Stimulated activated CD8-positive, alpha-beta memory T cell treated with anti-CD3 and anti-CD28 coated beads, Interleukin-4, amount 100 ng/mL, for 48 hours (primary cell): Measurements from ENCODE around the gene MAP4K5.
"Not testable (repeated sequence)": the region's sequence is repeated elsewhere in the genome, so short reads cannot be mapped to it uniquely, and the experiment has no call there.

ENCODE experiments used
- DNase-seq: peaks from one replicate; pipeline ENCODE4 v3.0.0-alpha.2; 2020

The MAP4K5 gene

DNA sequence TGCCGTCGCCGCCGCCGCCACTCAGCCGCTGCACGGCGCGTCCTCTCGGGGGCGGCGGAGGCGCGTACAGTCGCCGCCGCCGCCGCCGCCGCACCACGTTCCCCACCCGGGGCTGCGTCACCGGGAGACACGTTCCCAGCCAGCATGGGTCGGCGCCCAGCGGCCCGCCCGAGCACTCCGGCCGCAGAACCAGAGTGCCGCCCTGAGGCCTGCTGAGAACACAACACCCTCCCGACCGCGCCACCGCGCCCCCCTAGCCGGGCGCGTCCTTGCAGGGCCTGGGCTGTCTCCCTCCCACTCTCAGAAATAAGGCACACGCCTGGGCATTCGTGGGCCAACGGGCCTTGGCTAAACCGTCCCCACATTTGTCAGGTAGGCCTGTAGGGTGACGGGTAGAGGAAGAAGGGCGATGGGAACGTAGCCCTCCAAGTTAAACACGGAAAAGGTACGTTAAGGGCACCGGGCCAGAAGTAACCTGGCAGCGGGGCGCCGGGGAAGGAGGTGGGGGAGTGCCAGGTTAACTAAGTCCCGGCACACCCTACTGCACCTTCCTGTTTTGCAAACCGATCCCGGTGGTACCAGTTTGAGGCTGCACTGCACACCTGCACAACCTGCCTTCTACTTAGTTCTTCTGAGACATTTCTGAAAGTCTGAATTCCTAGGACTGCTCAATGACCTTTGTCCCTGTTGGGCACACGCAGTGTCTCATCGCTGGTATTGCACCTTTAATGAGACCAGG is at the start of gene MAP4K5:
Gene MAP4K5, minus strand, starts transcription at position 68 of the 739 bp plus-strand sequence. CDS start 520 bp downstream, outside the sequence.
- DNase-seq: peak; percentile 90

DNA sequence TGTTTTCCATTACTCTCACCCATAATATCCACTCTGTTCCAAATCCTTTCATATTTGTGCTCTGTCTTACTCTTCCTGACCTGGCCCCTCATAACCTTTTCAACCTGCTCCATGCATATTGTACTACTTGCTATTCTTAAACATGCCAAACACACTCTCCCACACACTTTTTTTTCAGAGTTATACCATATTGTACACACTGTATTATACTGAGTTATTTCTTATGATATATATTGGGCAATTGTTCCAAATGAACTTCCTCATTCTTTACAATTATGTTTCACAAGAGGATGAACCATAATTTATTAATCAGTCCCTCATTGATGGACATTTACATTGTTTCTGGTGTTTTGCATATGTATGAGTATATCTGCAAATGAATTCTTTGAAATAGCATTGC is 46.1 kb upstream of the MAP4K5 start:
- no peak for DNase-seq

DNA sequence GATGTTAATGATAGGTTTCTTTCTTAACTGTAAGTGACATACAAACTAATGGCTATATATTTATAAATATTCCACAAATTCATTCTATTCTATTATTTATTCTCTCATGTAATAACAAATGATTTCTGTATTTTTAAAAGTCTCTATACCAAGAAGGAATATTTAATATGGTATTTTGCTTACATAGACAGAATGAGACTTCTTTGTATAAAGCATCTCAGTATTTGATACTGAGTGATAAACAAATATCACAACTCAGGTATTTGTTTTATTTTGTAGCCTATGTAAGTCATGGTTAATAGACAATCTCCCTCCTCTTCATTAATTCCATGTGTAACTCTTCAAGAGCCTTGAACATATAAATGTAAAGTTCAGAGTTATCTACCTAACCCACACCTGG is 45.6 kb upstream of the MAP4K5 start:
- no peak for DNase-seq

DNA sequence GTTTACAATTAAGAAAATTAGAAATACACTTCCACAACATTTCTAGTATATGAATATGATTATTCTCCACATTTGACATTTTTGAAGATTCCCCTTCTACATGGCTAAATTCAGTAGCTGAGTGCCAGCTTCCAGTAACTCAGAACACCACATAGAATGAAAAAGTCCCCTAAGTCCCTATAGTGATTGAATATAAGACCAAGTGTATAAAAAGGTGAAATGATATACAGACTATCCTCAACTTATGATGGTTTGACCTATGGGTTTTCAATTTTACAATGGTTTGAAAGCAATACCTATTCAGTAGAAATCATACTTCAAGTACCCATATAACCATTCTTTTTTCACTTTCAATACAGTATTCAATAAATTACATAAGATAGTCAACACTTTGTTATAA is 43.4 kb upstream of the MAP4K5 start:
- DNase-seq: no peak

DNA sequence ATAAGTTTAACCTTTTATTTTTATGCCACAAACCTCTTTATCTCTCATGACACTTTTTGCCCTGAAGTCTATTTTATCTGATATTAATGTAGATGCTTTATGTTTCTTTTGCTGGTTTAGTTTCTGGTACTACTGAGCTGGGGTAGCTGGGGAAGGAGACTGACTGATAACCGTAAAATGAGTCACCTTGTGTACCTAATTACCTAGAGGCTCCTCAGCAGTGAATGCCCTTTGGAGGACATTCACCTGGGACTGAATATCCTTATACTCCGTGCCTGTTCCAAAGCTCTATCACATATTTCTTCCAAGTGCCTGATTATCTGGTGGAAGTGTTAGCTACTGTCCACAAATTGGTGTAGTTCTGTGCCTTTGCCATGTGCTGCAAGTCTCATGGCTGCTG is 41.5 kb upstream of the MAP4K5 start:
- DNase-seq: no peak

DNA sequence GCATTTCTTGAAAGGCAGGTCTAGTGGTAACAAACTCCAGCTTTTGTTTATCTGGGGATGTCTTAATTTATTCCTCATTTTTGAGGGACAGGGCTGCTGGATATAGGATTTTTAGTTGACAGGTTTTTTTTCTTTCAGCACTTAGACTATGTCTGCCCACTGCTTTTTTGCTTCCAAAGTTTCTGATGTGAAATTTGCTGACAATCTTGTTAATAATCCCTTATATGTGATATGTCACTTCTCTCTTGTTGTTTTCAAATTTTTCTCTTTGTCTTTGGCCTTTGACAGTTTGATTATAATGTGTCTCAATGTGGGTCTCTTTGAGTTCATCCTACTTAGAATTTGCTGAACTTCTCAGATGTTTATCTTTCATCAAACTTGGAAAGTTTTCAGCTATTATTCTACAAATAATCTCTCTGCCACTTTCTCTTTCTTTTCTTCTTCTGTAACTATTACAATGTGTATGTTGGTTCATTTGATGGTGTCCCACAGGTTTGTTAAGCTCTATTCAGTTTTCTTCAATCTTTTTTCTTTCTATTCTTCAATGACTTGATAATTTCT is 37.4 kb upstream of the MAP4K5 start:
- DNase-seq: no peak

DNA sequence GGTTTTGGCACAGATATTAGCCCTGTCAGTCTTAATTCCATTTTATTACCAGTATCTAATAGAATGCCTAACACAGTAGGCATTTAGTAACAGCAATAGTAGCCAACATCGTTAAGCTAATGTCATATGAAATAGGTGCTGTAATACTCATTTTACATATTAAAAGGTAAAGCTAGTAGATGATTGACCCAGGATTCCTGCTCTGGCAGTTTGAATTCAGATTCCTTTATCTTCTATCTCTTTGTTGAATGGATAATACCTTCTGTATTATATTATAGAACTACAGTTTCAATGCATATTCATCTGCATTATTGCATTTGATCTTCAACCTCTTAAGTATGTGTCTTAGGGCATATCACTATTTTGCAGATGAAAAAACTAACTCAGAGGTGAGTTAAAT is 30.5 kb upstream of the MAP4K5 start:
- no peak for DNase-seq

DNA sequence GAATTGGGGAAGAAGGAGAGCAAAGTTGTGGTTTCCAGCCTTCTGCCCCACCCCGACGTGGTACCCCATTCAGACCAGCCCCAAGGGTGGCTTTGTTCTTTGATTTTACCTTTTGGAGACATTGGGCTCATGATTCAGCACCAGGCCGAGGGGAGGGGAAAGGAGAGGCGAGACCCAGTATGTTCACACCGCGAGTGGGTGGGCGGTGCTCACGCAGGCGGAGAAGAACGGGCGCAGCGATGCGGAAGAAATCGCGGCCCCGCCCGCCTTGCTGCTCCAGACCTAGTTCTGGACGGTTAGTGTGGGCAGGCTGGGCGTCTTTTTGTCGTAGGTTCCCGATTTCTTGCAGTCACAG is 28.5 kb upstream of the MAP4K5 start:
- DNase-seq: peak; percentile 75

DNA sequence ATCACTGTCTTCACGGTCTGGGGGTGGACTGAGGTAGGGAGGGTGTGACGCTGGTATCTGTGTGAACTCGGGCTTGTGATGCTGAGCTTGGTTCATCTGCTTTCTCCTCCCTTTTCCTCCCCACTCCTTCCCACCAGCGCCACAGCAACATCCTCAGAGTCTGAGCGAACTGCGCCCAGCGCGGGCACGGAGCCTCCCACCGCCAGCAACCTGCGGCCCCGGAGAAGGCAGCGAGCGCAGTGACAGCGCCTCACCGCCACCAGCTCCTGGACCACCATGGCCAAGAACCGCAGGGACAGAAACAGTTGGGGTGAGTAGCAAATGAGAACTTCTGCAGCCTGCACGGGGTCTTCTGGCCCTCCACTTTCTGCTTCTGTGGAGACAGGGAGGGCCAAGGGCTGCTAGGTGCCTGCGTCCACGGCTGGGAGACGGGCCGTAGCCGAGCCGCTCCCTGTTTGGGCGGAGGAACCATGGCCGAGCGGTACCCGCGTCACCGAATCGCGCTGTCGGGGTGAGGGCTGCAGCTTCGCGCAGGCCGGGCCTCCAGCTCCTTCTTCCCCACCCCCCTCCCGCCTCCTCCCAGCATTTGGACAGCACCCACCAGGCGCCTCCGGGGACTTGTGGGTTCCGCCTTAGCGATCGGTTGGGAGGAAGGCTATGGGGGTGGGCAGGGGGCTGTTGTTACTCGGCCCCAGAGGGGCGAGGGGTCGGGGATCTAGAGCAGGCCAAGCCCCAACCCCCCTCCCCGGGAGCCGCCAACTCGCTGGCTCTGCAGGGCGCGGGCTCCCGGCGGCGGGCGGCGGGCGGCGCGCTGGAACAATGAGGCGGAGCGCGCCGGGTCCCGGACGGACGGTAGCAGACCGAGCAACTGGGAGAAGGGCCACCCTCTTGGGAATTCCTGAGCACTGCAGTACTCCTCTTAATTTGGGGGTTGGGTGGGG is 27.9 kb upstream of the MAP4K5 start, which contains the start of gene ATL1:
Gene ATL1, plus strand, starts transcription at position 156 of the 941 bp plus-strand sequence. Its CDS starts 121 bp downstream, at position 277.
- DNase-seq: peak; percentile 61

DNA sequence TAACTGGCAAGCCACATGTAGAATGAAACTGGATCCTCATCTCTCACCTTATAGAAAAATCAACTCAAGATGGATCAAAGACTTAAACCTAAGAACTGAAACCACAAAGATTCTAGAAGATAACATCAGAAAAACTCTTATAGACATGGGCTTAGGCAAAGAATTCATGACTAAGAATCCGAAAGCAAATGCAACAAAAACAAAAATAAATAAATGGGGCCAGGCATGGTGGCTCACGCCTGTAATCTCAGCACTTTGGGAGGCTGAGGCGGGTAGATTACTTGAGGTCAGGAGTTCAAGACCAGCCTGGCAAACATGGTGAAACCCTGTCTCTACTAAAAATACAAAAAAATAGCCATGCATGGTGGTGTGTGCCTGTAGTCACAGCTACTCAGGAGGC is 20.4 kb upstream of the MAP4K5 start:
- not testable (repeated sequence) for DNase-seq

DNA sequence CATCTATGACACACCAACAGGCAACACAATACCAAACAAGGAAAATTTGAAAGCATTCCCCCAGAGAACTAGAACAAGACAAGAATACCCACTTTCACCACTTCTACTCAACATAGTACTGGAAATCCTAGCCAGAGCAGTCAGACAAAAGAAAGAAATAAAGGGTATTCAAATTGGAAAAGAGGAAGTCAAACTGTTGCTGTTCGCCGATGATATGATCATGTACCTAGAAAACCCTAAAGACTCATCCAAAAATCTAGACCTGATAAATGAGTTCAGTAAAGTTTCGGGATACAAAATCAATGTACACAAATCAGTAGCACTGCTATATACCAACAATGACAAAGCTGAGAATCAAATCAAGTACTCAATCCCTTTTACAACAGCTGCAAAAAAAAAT is 19.5 kb upstream of the MAP4K5 start:
- DNase-seq: no peak

DNA sequence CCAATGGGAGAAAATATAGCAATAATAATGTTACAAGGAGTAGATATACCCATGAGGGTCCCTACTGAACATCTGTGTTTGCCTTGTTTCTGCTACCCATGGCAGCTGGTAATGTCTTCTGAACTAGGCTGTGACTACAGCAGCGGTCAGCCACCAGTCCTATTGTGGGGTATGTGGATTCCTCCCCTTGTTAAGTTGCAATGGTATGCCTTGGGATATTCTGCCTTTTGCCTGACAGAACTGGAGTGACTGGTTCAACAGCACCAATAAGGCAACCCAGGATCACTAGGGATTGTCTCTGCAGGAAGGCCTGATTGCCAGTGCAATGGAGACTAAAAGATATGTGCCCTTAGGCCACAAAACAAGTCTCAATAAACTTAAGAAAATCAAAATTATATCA is 17.9 kb upstream of the MAP4K5 start:
- DNase-seq: no peak

DNA sequence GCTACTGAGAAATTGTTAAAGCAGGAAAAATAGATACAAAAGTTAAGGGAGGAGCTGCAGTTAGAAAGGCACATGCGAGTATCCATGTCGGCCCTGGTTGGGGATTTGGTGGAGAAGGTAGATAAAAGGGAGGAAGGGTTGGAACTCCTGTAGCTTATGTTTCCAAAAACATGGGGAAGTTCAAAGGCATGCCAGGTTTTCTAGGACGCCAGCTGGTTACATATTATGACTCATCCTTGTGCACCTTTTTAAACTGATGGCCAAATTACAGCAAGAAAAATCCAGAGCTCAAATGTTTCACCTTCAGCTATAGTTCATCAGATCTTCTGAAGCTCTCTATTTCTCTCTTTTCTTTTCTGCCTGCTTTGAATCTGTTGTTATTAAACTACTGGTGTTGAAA is 13.2 kb upstream of the MAP4K5 start:
- DNase-seq: no peak

DNA sequence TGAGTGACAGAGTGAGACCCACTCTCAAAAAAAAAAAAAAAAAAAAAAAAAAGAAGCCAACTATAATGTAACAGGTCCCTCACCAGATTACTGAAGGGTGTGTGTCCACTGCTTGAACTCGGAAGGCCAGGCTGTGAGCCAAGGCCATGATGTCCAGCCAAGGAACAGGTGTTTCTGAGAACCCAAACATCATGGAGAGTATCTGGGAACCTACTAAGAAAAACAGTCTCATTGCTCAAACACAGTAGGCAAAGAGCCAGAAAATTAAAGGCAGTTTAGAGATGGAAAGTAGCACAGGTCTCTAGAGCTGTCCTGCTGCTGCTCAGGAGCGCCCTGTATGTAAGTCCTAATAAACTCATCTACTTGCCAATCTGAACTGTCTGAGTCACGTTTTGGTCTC is 12.5 kb upstream of the MAP4K5 start:
- no peak for DNase-seq

DNA sequence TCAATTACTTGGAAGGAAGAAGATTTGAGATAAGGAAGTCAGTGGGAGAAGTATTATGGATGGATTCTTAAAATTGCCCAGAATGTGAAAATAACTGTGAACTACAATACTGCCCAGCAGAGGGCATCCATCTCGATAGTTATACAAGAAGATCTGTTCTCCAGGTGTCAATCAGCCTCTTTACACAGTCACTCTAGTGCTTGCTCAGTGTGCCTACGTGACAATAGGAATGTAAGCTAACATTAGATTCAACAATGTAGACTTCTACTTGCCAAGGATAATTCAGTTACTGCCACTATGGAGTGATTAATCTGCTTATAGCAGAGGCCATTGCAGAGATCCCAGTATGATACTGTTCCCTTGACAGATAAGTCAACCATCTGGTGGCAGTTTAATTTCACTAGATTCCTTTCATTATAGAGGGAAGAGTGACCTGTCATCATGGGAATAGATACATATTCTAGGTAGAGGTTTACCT is 10.6 kb upstream of the MAP4K5 start:
- DNase-seq: peak; percentile 35

DNA sequence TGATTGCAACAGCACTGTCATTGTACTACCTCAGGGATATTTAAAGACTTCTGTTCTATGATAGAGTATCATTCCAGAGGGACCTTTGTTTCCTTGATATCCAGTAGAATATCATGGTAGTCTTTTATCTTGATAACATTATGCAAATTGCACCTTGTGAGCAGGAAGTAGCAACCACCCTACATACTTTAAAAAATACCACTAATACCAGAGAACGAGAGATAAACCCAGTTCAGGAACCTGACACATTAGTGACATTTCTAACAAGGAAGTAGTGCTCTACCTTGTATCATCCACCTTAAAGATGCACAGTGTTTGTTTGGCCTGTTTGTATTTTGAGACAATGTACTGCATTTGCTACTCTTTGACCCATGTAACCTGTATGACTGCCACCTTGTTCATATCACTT is 8.8 kb upstream of the MAP4K5 start:
- no peak for DNase-seq

DNA sequence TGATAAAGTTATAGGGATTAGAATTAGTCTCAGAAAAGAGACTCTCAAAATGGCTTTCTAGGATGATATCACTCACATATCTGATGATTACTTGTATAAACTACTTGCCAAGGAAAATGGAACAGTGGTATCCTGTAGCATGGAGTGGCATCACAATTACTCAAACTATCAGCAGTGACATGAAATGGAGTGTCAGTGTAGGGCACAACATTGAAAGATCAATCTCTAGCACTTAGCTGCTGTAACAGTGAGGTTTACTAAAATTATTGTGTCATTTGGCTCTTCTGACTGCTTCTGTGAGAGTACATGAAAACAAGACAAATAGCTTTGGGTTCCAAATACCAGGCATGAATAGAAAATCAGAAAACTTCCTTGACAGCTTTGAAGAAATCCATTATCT is 6.7 kb upstream of the MAP4K5 start:
- no peak for DNase-seq

DNA sequence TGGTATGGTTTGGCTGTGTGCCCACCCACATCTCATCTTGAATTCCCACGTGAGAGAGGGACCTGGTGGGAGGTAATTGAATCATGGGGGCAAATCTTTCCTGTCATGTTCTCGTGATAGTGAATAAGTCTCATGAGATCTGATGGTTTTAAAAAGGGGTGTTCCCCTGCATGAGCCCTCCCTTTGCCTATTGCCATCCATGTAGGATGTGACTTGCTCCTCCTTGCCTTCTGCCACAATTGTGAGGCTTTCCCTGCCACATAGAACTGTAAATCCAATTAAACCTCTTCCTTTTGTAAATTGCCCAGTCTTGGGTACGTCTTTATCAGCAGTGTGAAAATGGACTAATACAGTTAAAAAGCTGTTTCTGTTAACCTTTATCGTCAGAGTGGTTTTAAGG is 5.7 kb upstream of the MAP4K5 start:
- not testable (repeated sequence) for DNase-seq

DNA sequence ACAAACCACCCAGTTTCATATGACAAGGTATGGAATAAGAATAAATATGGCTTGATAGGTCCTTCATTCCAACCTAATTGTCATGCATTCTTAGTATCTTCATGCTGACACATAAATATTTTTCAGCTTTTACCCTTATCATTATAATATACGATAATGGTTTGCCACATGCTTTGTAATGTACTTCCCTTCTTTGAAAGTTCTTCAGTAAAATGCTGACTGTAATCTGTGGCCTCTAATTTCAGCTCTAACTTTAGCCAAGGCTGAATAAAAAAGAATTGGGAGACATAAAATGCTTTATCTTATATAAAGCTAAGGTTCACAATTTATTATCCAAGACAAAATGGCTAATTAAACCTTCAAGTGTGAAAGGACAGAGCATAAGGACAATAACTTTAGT is 2.6 kb upstream of the MAP4K5 start:
- no peak for DNase-seq

DNA sequence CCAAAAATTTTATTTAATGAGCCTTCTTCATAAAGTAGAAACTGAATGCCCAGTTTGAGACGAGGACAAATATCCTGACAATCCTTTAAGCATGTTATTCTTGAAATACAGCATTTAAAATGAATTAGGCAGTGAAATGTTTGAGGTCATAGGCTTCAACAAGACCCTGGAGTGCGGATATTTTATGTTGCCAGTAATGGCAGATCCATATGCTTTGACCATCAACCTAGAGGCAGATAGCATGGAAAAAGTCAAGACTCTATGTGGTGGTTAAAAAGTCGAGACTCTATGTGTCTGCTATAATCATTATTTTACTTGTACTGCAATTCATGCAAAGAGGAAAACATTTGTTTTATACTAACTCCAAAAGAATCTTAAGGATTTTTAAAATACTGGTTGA is 2.0 kb upstream of the MAP4K5 start:
- no peak for DNase-seq

DNA sequence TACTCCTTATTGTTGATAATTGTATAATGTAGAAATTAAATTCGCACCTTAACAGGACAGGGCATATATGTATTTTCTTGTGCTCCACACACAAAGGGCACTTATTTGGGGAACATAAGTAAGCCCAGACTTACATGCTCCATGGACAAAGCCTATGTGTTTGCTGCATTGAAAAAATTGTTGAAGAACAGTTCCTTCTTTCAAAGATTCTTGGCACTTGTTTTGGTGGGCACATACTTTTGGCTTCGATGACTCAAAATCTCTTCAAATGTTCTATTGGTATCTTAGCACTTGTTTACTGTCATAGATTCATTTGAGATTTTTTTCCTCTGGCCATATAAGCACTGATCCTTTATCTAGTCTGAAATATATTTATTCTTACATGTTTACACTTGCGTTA is 1.4 kb upstream of the MAP4K5 start:
- DNase-seq: no peak

DNA sequence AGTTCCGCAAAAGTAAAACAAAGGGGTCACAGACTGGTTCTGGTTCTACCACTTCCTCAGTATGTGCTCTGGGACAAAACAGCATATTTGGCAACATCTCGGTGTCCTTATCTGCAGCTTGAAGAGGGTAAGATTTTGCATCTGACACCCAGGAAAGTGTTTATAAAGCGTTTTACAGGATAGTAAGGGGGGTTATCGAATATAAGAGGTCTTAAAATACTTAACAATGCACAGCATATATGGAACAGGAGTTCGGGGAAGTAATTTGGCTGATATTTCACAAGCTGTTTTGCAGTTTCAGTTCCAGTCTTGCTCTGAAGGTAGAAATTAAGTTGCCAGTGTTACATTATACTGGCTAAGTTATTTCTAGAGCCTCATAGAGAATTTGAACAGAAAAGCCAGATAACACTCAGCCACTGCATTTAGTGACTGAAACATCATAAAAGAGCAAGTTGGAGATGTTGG is 904 bp upstream of the MAP4K5 start:
- DNase-seq: no peak
